Measurements from ENCODE around the gene DNAJC16. TPM values are rescaled to one million over a fixed set of nuclear protein-coding genes. Genes with fewer than 3 reads are reported as not detected.
"Not testable (repeated sequence)": the region's sequence is repeated elsewhere in the genome, so short reads cannot be mapped to it uniquely, and the experiment has no call there.

Gene DNAJC16
- total RNA-seq, 1 experiment from 2014 or later = 15.1 TPM

DNA sequence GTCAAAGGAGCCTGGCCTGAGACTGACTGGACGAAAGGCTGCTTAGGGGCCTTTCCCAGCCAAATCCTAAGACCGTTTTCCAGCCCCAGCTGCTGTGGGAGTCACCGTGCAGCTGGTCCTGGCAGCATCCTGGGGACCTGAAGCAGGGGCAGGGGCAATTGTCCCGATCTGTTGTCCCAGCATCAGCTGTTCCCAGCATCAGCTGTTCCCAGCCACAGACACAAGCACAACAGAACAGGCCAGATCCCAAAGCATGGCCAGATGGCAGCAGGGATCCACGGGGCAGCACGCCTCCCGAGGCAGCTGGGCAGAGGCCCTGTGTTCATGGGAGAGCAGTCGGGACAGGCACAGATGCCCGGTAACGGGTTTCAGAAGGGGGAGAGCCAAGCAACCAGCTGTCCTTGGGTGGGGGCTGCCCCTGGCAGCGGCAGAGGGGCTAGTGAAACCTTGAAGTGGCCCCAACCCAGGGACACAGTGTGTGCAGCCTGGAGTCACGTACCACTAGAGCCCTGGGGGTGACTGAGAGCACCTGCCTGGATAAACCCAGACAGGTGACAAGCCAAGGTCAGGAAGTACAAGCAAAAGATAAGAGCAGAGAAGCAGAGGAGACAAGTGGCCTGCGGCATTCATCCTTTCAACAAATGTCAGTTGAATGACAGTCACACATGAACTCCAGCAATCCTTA, 37.5 kb upstream of the DNAJC16 start:
- no peak overlapping the region for H3K4me3 Mint-ChIP-seq (ENCODE audit: unreplicated experiment)
- no peak for TF ChIP-seq CTCF (IDR thresholded peaks at IDR 0.05; ENCODE audit: insufficient read depth in 1 of 2, low read depth in 1 of 2, low read length in 1 of 2, severe bottlenecking in 1 of 2, unreplicated experiment in 1 of 2)
- H3K36me3 Mint-ChIP-seq (ENCODE audit: insufficient read depth, unreplicated experiment) = peaks cover 6% of the 10 kb centered on the region
- no peaks in the 10 kb centered on the region for H3K9me3 Mint-ChIP-seq (ENCODE audit: unreplicated experiment)
- no peaks in the 10 kb centered on the region for H3K9me3 ChIP-seq
- H3K27me3 Mint-ChIP-seq (ENCODE audit: insufficient read depth, unreplicated experiment) = no peaks in the 10 kb centered on the region
- ChIA-PET CTCF (no interaction called here), POLR2A (no interaction called here)
- intact Hi-C loops (cut with micrococcal nuclease; ENCODE audit: unreplicated experiment) = no loop called here
- H3K27ac Mint-ChIP-seq (ENCODE audit: unreplicated experiment) = no peak overlapping the region
- no peak overlapping the region for H3K4me3 ChIP-seq (ENCODE audit: low read depth, low read length)
- no peaks in the 10 kb centered on the region for H3K4me1 Mint-ChIP-seq (ENCODE audit: low read depth, unreplicated experiment)
- H3K4me1 ChIP-seq = no peaks in the 10 kb centered on the region
- BruUV-seq (replicated peaks) = no TSS peak
- no peaks in the 10 kb centered on the region for H3K27me3 ChIP-seq (replicated peaks; ENCODE audit: control insufficient read depth, insufficient read depth, low read length)
- DNase-seq = no peak
- H3K36me3 ChIP-seq (ENCODE audit: control insufficient read depth, insufficient read depth, low read length) = no peaks in the 10 kb centered on the region

GRCh38 chr1:15491010-15491409, 35.6 kb upstream of the DNAJC16 start:
- H3K4me3 ChIP-seq (ENCODE audit: low read depth, low read length); H3K27me3 ChIP-seq (replicated peaks; ENCODE audit: control insufficient read depth, insufficient read depth, low read length); H3K4me3 Mint-ChIP-seq (ENCODE audit: unreplicated experiment); H3K4me1 ChIP-seq; BruUV-seq (replicated peaks); H3K27ac Mint-ChIP-seq (ENCODE audit: unreplicated experiment); H3K9me3 Mint-ChIP-seq (ENCODE audit: unreplicated experiment); H3K36me3 ChIP-seq (ENCODE audit: control insufficient read depth, insufficient read depth, low read length); DNase-seq; H3K4me1 Mint-ChIP-seq (ENCODE audit: low read depth, unreplicated experiment); H3K27me3 Mint-ChIP-seq (ENCODE audit: insufficient read depth, unreplicated experiment); intact Hi-C loops (cut with micrococcal nuclease; ENCODE audit: unreplicated experiment); CTCF ChIA-PET; H3K9me3 ChIP-seq; H3K36me3 Mint-ChIP-seq (ENCODE audit: insufficient read depth, unreplicated experiment): not testable (repeated sequence)
- POLR2A ChIA-PET = interaction anchor here (0.5 kb wide), 1 partner anchor 482 kb away, joined by 12 read pairs; no protein-coding TSS in a partner anchor

- H3K4me3 ChIP-seq (ENCODE audit: low read depth, low read length) = no peak overlapping the region
- H3K4me1 Mint-ChIP-seq (ENCODE audit: low read depth, unreplicated experiment) = no peaks in the 10 kb centered on the region
- intact Hi-C loops (cut with micrococcal nuclease; ENCODE audit: unreplicated experiment) = no loop called here
- H3K27ac Mint-ChIP-seq (ENCODE audit: unreplicated experiment) = no peak overlapping the region
- H3K9me3 ChIP-seq = no peaks in the 10 kb centered on the region
- H3K4me1 ChIP-seq = no peaks in the 10 kb centered on the region
- H3K36me3 ChIP-seq (ENCODE audit: control insufficient read depth, insufficient read depth, low read length) = no peaks in the 10 kb centered on the region; the same call in 1 of the 2 replicates
- no peaks in the 10 kb centered on the region for H3K27me3 ChIP-seq (replicated peaks; ENCODE audit: control insufficient read depth, insufficient read depth, low read length)
- TF ChIP-seq CTCF (IDR thresholded peaks at IDR 0.05; ENCODE audit: insufficient read depth in 1 of 2, low read depth in 1 of 2, low read length in 1 of 2, severe bottlenecking in 1 of 2, unreplicated experiment in 1 of 2) = no peak
- no peaks in the 10 kb centered on the region for H3K27me3 Mint-ChIP-seq (ENCODE audit: insufficient read depth, unreplicated experiment)
- POLR2A ChIA-PET = no interaction called here
- BruUV-seq (replicated peaks) = no TSS peak
- no peak overlapping the region for H3K4me3 Mint-ChIP-seq (ENCODE audit: unreplicated experiment)
- H3K36me3 Mint-ChIP-seq (ENCODE audit: insufficient read depth, unreplicated experiment) = peaks cover 6% of the 10 kb centered on the region
- no peaks in the 10 kb centered on the region for H3K9me3 Mint-ChIP-seq (ENCODE audit: unreplicated experiment)
- no peak for DNase-seq
- CTCF ChIA-PET = no interaction called here
Measured at GRCh38 chr1:15492596-15492995, 34.1 kb upstream of the DNAJC16 start.

All from Caco-2 (cell line).